Cardiac ventricle fibroblast (primary cell): ENCODE results near the gene GNL2. TPM values are rescaled to one million over a fixed set of nuclear protein-coding genes. Genes with fewer than 3 reads are reported as not detected.

Source experiments
- total RNA-seq: library from RNA; depleted of rRNA; stranded (reverse); fragments of >200 nt; gene quantifications from 2 replicates; pipeline ENCODE4 v1.2.3, GENCODE V29; 2015

GNL2 gene
- total RNA-seq: 25.5 and 27.1 TPM in 2 replicates

DNA sequence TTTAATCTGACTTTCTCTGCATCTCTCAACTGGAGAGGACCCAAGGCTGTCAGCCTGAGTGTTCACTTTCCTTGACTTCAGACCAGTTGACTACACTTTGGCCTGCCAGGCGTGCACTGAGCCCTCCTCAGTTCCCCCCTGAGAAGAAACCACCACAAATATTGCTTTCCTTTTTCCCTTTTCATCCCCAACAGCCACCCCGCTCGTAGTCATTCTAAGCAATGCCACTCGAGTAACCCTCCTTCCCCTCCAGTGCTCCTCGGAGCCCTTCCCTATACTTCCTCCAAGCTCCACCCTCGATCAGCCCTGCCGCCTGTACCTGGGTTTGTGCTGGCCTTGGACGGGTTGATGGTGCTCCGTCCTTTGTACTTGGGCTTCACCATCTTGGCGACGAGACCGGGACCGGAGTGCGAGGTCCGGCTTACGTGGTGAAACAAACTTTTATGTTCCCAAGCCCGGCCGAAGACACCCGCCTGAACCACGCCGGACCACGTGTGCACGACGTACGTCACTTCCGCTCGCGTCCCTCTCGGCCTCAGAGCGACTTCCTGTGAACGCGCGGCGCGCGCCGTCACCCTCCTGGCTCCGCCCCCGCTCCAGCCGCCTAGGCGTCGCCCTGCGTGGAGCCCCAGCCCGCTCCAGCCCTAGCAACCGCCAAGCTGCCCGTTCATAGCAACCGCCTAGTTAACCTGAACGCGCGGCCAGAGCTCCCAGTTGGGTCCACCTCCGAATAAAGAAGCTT, at the start of gene GNL2:
Gene GNL2 (minus strand): TSS at position 498 of the 742 bp plus-strand sequence. CDS start 115 bp downstream, at position 383.

DNA sequence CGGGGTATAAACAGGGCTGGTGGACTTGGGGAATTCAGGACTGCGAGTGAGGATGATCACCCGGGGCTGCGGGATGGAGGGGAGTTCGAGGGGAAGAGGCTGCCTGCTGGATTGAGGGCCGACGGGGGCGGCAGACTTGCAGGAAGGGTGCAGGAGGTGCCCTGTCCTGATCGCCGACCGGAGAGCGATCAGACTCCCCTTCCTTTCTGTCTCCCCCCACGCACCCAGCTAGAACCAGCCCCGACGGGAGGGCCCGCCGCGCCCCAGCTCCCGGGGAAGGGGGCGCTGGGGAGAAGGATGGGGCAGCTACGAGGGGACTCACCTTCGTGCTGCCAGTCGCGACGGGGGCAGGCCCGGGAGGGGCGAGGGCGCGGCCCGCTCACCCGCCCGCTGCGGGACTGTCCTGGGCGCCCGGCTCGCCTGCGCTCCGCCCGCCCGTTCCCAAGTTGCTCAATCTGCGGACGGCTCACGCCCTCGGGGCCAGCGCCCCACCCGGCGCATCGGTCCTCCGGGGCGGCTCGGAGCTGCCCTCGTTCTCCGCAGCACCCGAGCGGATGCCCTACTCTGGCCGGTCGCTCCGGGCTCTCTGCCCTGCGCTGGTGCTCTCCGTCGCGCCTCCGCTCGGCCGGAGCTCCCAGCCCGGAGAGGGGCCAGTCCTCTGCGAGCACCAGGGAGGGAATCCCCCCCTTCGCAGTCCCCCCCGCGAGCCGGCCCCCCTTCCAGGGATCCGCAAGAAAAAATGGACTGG, 38.7 kb upstream of the GNL2 start, which contains the start of gene RSPO1:
Gene RSPO1 (minus strand): TSS at position 649 of the 748 bp plus-strand sequence. CDS start 5,231 bp downstream, outside the sequence.

DNA sequence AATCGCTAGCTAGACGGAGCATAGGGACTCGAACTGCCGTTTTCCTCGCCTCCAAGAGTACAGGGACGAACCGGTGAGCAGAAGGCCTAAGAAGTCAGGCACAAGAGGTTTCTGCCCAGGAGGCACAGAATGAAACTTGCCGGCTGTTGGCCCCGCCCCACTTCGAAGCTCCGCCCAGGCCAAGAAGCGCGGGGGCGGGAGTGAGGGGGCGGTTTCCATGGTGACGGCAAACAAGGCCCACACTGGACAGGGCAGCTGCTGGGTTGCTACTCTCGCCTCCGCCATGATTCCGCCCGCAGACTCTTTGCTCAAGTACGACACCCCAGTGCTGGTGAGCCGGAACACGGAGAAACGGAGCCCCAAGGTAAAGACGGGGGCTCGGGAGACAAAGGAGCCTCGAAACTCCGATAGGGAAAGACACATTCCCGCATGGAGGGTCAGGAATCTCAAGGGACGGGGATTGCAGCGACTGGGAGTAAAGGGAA, 39.0 kb downstream of the GNL2 start, which contains the start of gene DNALI1:
Gene DNALI1 (plus strand): TSS at position 229 of the 485 bp plus-strand sequence. CDS start 55 bp downstream, at position 284.

DNA sequence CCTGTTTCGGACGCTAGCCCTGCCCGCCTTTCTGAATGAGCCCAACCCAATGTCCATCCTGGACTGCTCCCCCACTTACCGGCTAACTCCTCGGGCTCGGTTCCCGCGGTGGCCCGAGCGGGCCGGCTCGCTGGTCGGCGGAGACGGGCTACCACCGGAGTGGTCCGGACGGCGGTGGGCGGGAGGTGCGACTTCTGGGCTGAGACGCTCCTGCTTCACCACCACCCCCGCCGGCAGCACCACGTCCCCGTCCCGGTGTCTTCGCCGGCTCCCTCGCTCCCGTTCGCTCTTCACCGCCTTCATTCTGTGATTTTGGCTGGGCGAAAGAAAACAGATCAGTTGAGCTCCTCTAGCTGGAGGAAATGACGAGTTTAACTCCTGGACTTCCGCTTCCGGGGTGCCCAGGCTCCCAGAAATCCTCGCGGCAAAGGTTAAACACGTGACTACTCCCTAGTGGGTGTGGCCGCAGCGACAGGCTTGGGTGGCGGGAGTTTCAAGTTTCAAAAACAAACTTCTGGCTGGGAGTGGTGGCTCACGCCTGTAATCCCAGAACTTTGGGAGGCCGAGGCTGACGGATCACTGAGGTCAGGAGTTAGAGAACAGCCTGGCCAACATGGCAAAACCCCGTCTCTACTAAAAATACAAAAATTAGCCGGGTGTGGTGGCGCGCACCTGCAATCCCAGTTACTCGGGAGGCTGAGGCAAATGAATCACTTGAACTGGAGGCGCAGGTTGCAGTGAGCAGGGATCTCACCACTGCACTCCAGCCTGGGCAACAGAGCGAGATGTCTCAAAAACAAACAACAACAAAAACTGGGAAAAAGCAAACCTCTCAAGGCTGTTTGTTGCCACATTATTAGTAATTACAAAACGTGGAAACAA, 41.6 kb downstream of the GNL2 start, which contains the start of gene SNIP1:
Gene SNIP1 (minus strand): TSS at position 367 of the 882 bp plus-strand sequence. CDS start 64 bp downstream, at position 303.

Other genes starting within 250 kb of the GNL2 start
- 2.7 TPM in 2 replicates for gene ZC3H12A, start 121.4 kb downstream of the GNL2 start, total RNA-seq
- 49.9 and 54.2 TPM in 2 replicates for gene MEAF6, start 81.2 kb downstream of the GNL2 start, total RNA-seq
- 7.1 and 12.2 TPM in 2 replicates for gene SNIP1, start 41.6 kb downstream of the GNL2 start, total RNA-seq
- gene DNALI1, start 39.0 kb downstream of the GNL2 start, total RNA-seq: 3.6 and 4.5 TPM in 2 replicates
- 0.06 TPM in 1 of 2 replicates, not detected in the other for gene RSPO1, start 39.0 kb upstream of the GNL2 start, total RNA-seq
- 0.87 and 2.1 TPM in 2 replicates for gene CDCA8, start 96.6 kb upstream of the GNL2 start, total RNA-seq
- not detected in 2 replicates for gene EPHA10, start 169.2 kb upstream of the GNL2 start, total RNA-seq
- gene MANEAL, start 197.9 kb upstream of the GNL2 start, total RNA-seq: 0.20 and 0.81 TPM in 2 replicates
- gene C1orf122, start 211.9 kb upstream of the GNL2 start, total RNA-seq: 75.5 and 169 TPM in 2 replicates
- 9.2 and 11.4 TPM in 2 replicates for gene YRDC, start 212.3 kb upstream of the GNL2 start, total RNA-seq